HUES6 (cell line): Measurements from ENCODE around the gene SLC19A1.

Experiments
- H3K27ac ChIP-seq: 2 replicates; pipeline ENCODE4 v1.7.0; 2013; ENCODE audit warnings: low read depth, mild to moderate bottlenecking, low read length, inconsistent platforms
- H3K27me3 ChIP-seq: 2 replicates; pipeline ENCODE4 v1.6.1; 2013; ENCODE audit warnings: low read length; ENCODE audit not compliant: control insufficient read depth, insufficient read depth
- H3K36me3 ChIP-seq: 2 replicates; pipeline ENCODE4 v1.6.1; 2013; ENCODE audit warnings: low read length; ENCODE audit not compliant: control insufficient read depth, insufficient read depth
- H3K4me1 ChIP-seq: 2 replicates; pipeline ENCODE4 v1.6.1; 2013; ENCODE audit warnings: low read length; ENCODE audit not compliant: control insufficient read depth, insufficient read depth
- H3K4me3 ChIP-seq: 2 replicates; pipeline ENCODE4 v1.5.1; 2013; ENCODE audit warnings: low read depth, low read length
- H3K9ac ChIP-seq: one replicate; pipeline ENCODE4 v1.6.1; 2013; ENCODE audit warnings: mild to moderate bottlenecking, low read length
- H3K9me3 ChIP-seq: 2 replicates; pipeline ENCODE4 v1.6.1; 2013; ENCODE audit warnings: low read depth, low read length; ENCODE audit not compliant: control insufficient read depth, insufficient read depth

Gene SLC19A1

GRCh38 chr21:45550522-45551210, 8.4 kb upstream of the SLC19A1 start:
- Histone ChIP-seq H3K36me3 (no peaks in the 10 kb centered on the region), H3K27ac (no peak overlapping the region), H3K9me3 (no peaks in the 10 kb centered on the region), H3K9ac (no peak overlapping the region), H3K4me3 (no peak overlapping the region), H3K27me3 (no peaks in the 10 kb centered on the region), H3K4me1 (peaks cover 23% of the 10 kb centered on the region; the same call in 1 of the 2 replicates)

- H3K9me3 ChIP-seq = no peaks in the 10 kb centered on the region
- H3K4me1 ChIP-seq = peaks cover 23% of the 10 kb centered on the region; the same call in 1 of the 2 replicates
- no peaks in the 10 kb centered on the region for H3K36me3 ChIP-seq
- no peak overlapping the region for H3K4me3 ChIP-seq
- no peaks in the 10 kb centered on the region for H3K27me3 ChIP-seq
- H3K27ac ChIP-seq = no peak overlapping the region
- H3K9ac ChIP-seq = no peak overlapping the region
These were observed 7.6 kb upstream of the SLC19A1 start for GRCh38 chr21:45549626-45550463.

- Histone ChIP-seq H3K27me3 (no peaks in the 10 kb centered on the region), H3K36me3 (no peaks in the 10 kb centered on the region), H3K4me3 (no peak overlapping the region), H3K9me3 (no peaks in the 10 kb centered on the region), H3K4me1 (peaks cover 20% of the 10 kb centered on the region; the same call in 1 of the 2 replicates), H3K9ac (no peak overlapping the region), H3K27ac (no peak overlapping the region)
These were observed 6.7 kb upstream of the SLC19A1 start for GRCh38 chr21:45548711-45549491.

GRCh38 chr21:45547545-45547900, 5.3 kb upstream of the SLC19A1 start:
- Histone ChIP-seq H3K9me3 (no peaks in the 10 kb centered on the region), H3K27ac (no peak overlapping the region), H3K4me3 (no peak overlapping the region), H3K36me3 (no peaks in the 10 kb centered on the region), H3K27me3 (no peaks in the 10 kb centered on the region), H3K4me1 (peaks cover 27% of the 10 kb centered on the region; the same call in 1 of the 2 replicates), H3K9ac (no peak overlapping the region)

GRCh38 chr21:45546636-45547544, 4.7 kb upstream of the SLC19A1 start:
- H3K27ac ChIP-seq = no peak overlapping the region
- H3K9ac ChIP-seq = no peak overlapping the region
- no peaks in the 10 kb centered on the region for H3K9me3 ChIP-seq
- no peak overlapping the region for H3K4me3 ChIP-seq
- H3K36me3 ChIP-seq = no peaks in the 10 kb centered on the region
- no peaks in the 10 kb centered on the region for H3K27me3 ChIP-seq
- H3K4me1 ChIP-seq = peaks cover 27% of the 10 kb centered on the region; the same call in 1 of the 2 replicates

GRCh38 chr21:45545691-45546531, 3.7 kb upstream of the SLC19A1 start:
- Histone ChIP-seq H3K4me1 (peaks cover 21% of the 10 kb centered on the region; the same call in 1 of the 2 replicates), H3K36me3 (no peaks in the 10 kb centered on the region), H3K4me3 (no peak overlapping the region), H3K9me3 (no peaks in the 10 kb centered on the region), H3K27me3 (no peaks in the 10 kb centered on the region), H3K9ac (no peak overlapping the region), H3K27ac (no peak overlapping the region)

- no peaks in the 10 kb centered on the region for H3K36me3 ChIP-seq
- H3K4me3 ChIP-seq = no peak overlapping the region
- no peak overlapping the region for H3K9ac ChIP-seq
- peaks cover 16% of the 10 kb centered on the region; the same call in 1 of the 2 replicates for H3K4me1 ChIP-seq
- H3K27ac ChIP-seq = no peak overlapping the region
- H3K9me3 ChIP-seq = no peaks in the 10 kb centered on the region
- no peaks in the 10 kb centered on the region for H3K27me3 ChIP-seq
These were observed 3.0 kb upstream of the SLC19A1 start for GRCh38 chr21:45545236-45545570.

- no peaks in the 10 kb centered on the region for H3K27me3 ChIP-seq
- no peak overlapping the region for H3K4me3 ChIP-seq
- H3K27ac ChIP-seq = no peak overlapping the region
- H3K36me3 ChIP-seq = no peaks in the 10 kb centered on the region
- no peak overlapping the region for H3K9ac ChIP-seq
- H3K4me1 ChIP-seq = peaks cover 14% of the 10 kb centered on the region; the same call in 1 of the 2 replicates
- H3K9me3 ChIP-seq = no peaks in the 10 kb centered on the region
These were observed 2.4 kb upstream of the SLC19A1 start for GRCh38 chr21:45544449-45545235.

- Histone ChIP-seq H3K27ac (no peak overlapping the region), H3K9me3 (no peaks in the 10 kb centered on the region), H3K36me3 (no peaks in the 10 kb centered on the region), H3K9ac (no peak overlapping the region), H3K4me1 (peaks cover 14% of the 10 kb centered on the region; the same call in 1 of the 2 replicates), H3K4me3 (no peak overlapping the region), H3K27me3 (no peaks in the 10 kb centered on the region)
These were observed 1.6 kb upstream of the SLC19A1 start for GRCh38 chr21:45543710-45544448.
